Fibroblast of lung (primary cell): ENCODE measurements around the gene TENM3. TPM values are rescaled to one million over a fixed set of nuclear protein-coding genes. Genes with fewer than 3 reads are reported as not detected.

Experiments
- DNase-seq, 2 donors: peaks; one replicate each; pipeline versions ENCODE4 v3.0.0 to v3.0.0-alpha.2; 2010; ENCODE audit warnings: low read depth in 2 of 2
- H2AFZ ChIP-seq: 2 replicates; pipeline ENCODE4 v1.5.1; 2012; ENCODE audit warnings: low read length, control low read depth, inconsistent platforms
- H3K27ac ChIP-seq: 2 replicates; pipeline ENCODE4 v1.5.1; 2011; ENCODE audit warnings: low read length, control low read depth; ENCODE audit not compliant: insufficient read depth
- H3K27me3 ChIP-seq: 2 replicates; pipeline ENCODE4 v1.5.1; 2011; ENCODE audit warnings: mild to moderate bottlenecking, low read length; ENCODE audit not compliant: control insufficient read depth, insufficient read depth
- H3K36me3 ChIP-seq: 2 replicates; pipeline ENCODE4 v1.5.1; 2011; ENCODE audit warnings: low read length; ENCODE audit not compliant: control insufficient read depth, insufficient read depth
- H3K4me1 ChIP-seq: 2 replicates; pipeline ENCODE4 v1.5.1; 2011; ENCODE audit warnings: low read length; ENCODE audit not compliant: control insufficient read depth, insufficient read depth; ENCODE audit errors: extremely low read depth
- H3K4me2 ChIP-seq: 2 replicates; pipeline ENCODE4 v1.5.1; 2011; ENCODE audit warnings: low read length, control low read depth; ENCODE audit not compliant: insufficient read depth; ENCODE audit errors: extremely low read depth
- H3K4me3 ChIP-seq, 4 experiments: fragments of 200-600 bp in 1 of 4; sonication (generic) in 1 of 4; replicated peaks in 1 of 4; 2 replicates each; pipeline ENCODE4 v1.5.1; 2011 to 2016; ENCODE audit warnings: low read length in 4 of 4, low read depth in 3 of 4, mild to moderate bottlenecking in 3 of 4, control low read depth in 2 of 4, inconsistent platforms in 1 of 4, mixed read lengths in 1 of 4; ENCODE audit not compliant: insufficient read depth in 1 of 4; ENCODE audit errors: control extremely low read depth in 1 of 4
- H3K79me2 ChIP-seq: 2 replicates; pipeline ENCODE4 v1.5.1; 2012; ENCODE audit warnings: mild to moderate bottlenecking, low read length, inconsistent platforms; ENCODE audit not compliant: control insufficient read depth, insufficient read depth
- H3K9ac ChIP-seq: 2 replicates; pipeline ENCODE4 v1.5.1; 2011; ENCODE audit warnings: mild to moderate bottlenecking, low read length, control low read depth; ENCODE audit not compliant: insufficient read depth
- H3K9me3 ChIP-seq: 2 replicates; pipeline ENCODE4 v1.5.1; 2012; ENCODE audit warnings: low read depth, low read length; ENCODE audit not compliant: control insufficient read depth, insufficient read depth
- H4K20me1 ChIP-seq: 2 replicates; pipeline ENCODE4 v1.5.1; 2011; ENCODE audit warnings: low read length; ENCODE audit not compliant: control insufficient read depth, insufficient read depth; ENCODE audit errors: extremely low read depth
- CTCF ChIP-seq, 2 donors: IDR thresholded peaks in 1 of 2; conservative IDR thresholded peaks in 1 of 2; 1 replicate in 1 of 2; 2 replicates in 1 of 2; pipeline ENCODE4 v1.5.1; 2011 to 2012; ENCODE audit warnings: low read length in 2 of 2, control low read depth in 1 of 2, inconsistent platforms in 1 of 2, low read depth in 1 of 2, mild to moderate bottlenecking in 1 of 2
- EZH2 ChIP-seq: IDR thresholded peaks from 2 replicates; pipeline ENCODE4 v1.5.1; 2012; ENCODE audit warnings: low read length, control low read depth, mild to moderate bottlenecking; ENCODE audit errors: missing control alignments
- polyA plus RNA-seq, 2 donors: library from polyadenylated mRNA; depleted of rRNA in 1 of 2; stranded (reverse) in 1 of 2; unstranded in 1 of 2; fragments of >200 nt; gene quantifications; 2 replicates each; pipeline ENCODE4 v1.2.1, GENCODE V29; 2011 to 2012; ENCODE audit warnings: missing spikeins in 1 of 2
- total RNA-seq: library from RNA; depleted of rRNA; stranded (reverse); fragments of >200 nt; gene quantifications from 2 replicates; pipeline ENCODE4 v1.2.1, GENCODE V29; 2014

TENM3 gene
- total and polyA plus RNA-seq, 2 donors (not counting 1 experiment from before 2014, with no cell fraction given) = 2.7 to 3.6 TPM

- H3K4me1 ChIP-seq = no peaks in the 10 kb centered on the region
- no peak for DNase-seq
- H3K27ac ChIP-seq = no peak overlapping the region
These were observed 276.3 kb downstream of the TENM3 start for GRCh38 chr4:182519528-182519927.

DNA sequence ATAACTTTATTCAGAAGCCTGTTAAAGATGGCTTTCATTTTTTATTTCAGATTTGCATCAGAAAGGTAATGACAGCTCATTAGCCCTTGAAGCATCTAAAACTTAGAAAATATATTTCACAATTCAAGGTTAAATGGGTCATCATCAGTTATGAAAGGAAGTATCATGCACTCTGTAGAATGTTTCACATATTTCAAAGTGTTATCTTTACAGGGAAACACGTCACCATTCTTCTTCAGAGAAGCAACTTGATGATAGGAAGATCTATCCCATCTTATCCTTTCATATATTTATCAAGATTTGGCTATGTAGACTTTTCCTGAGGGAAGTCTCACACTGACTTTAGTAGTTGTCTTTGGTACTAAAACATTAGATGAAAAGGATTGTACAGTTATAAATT is 277.8 kb downstream of the TENM3 start:
- Histone ChIP-seq H3K36me3 (no peaks in the 10 kb centered on the region), H3K79me2 (no peaks in the 10 kb centered on the region), H3K9me3 (no peaks in the 10 kb centered on the region), H3K27ac (no peak overlapping the region), H3K27me3 (no peaks in the 10 kb centered on the region), H4K20me1 (no peaks in the 10 kb centered on the region), H3K4me1 (no peaks in the 10 kb centered on the region), H3K4me3 (no peak overlapping the region), H2AFZ (no peak overlapping the region), H3K9ac (no peak overlapping the region), H3K4me2 (no peak overlapping the region)
- DNase-seq = no peak
- no peak for TF ChIP-seq EZH2
- no peak for TF ChIP-seq CTCF (conservative IDR thresholded peaks at IDR 0.05 in 1 of 2, IDR thresholded peaks at IDR 0.05 in 1 of 2; ENCODE audit: low read depth in 1 of 2, low read length in 2 of 2)

More at GRCh38 chr4:182519528-182519927, 276.3 kb downstream of the TENM3 start:
- Histone ChIP-seq H3K4me3 (no peak overlapping the region), H3K4me2 (no peak overlapping the region), H3K27me3 (no peaks in the 10 kb centered on the region), H3K36me3 (no peaks in the 10 kb centered on the region), H3K79me2 (no peaks in the 10 kb centered on the region), H4K20me1 (no peaks in the 10 kb centered on the region), H3K9me3 (no peaks in the 10 kb centered on the region), H2AFZ (no peak overlapping the region), H3K9ac (no peak overlapping the region)
- TF ChIP-seq EZH2 = no peak
- TF ChIP-seq CTCF (conservative IDR thresholded peaks at IDR 0.05 in 1 of 2, IDR thresholded peaks at IDR 0.05 in 1 of 2; ENCODE audit: low read depth in 1 of 2, low read length in 2 of 2) = no peak

DNA sequence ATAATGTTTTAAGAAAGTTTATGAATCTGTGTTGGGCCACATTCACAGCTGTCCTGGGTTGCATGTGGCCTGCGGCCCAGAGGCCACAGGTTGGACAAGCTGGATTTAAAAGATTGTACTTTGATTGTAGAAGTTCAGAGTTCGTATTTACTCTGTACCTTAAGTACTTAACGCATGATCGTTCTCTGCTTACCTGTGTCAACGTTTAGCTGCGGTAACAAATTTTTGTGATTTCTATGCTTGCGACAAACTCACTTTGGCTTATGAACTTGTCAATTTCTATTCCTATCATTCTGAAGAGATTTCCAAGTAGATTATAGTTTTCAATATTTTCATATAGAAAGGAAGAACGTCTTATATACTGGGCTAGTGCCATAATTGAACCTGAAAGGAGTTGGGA is 285.6 kb downstream of the TENM3 start:
- Histone ChIP-seq H2AFZ (no peak overlapping the region), H3K9me3 (no peaks in the 10 kb centered on the region), H3K27me3 (no peaks in the 10 kb centered on the region), H3K36me3 (no peaks in the 10 kb centered on the region), H3K4me1 (no peaks in the 10 kb centered on the region), H4K20me1 (no peaks in the 10 kb centered on the region), H3K4me3 (no peak overlapping the region), H3K79me2 (no peaks in the 10 kb centered on the region), H3K27ac (no peak overlapping the region), H3K4me2 (no peak overlapping the region), H3K9ac (no peak overlapping the region)
- TF ChIP-seq EZH2 (no peak), CTCF (conservative IDR thresholded peaks at IDR 0.05 in 1 of 2, IDR thresholded peaks at IDR 0.05 in 1 of 2; ENCODE audit: low read depth in 1 of 2, low read length in 2 of 2) (no peak)
- DNase-seq = no peak
